Measurements from ENCODE around the gene PLXND1.

PLXND1 gene

GRCh38 chr3:129533406-129533805 is 73.1 kb downstream of the PLXND1 start:
- Histone ChIP-seq H3K27me3 (ENCODE audit: low read depth, low read length) (peaks cover 12% of the 10 kb centered on the region), H4K20me1 (ENCODE audit: insufficient read depth, low read length) (no peaks in the 10 kb centered on the region), H3K36me3 (replicated peaks; ENCODE audit: low read depth, low read length) (no peaks in the 10 kb centered on the region), H3K9me3 (ENCODE audit: insufficient read depth, low read length) (no peaks in the 10 kb centered on the region), H3K79me2 (ENCODE audit: low read length) (no peaks in the 10 kb centered on the region), H3K9ac (ENCODE audit: low read length) (no peak overlapping the region), H3K4me1 (ENCODE audit: low read length) (no peaks in the 10 kb centered on the region), H3K4me2 (ENCODE audit: low read length) (no peak overlapping the region), H3K4me3 (ENCODE audit: low read length) (no peak overlapping the region), H3K27ac (ENCODE audit: low read length) (no peak overlapping the region), H2AFZ (ENCODE audit: low read depth, low read length) (no peak overlapping the region)
- TF ChIP-seq CTCF (IDR thresholded peaks at IDR 0.05; ENCODE audit: low read depth, low read length) (no peak), EZH2phosphoT487 (IDR thresholded peaks at IDR 0.05; ENCODE audit: low read depth) (no peak)

GRCh38 chr3:129532261-129532660 is 74.2 kb downstream of the PLXND1 start:
- no peak for TF ChIP-seq EZH2phosphoT487 (IDR thresholded peaks at IDR 0.05; ENCODE audit: low read depth)
- no peak for TF ChIP-seq CTCF (IDR thresholded peaks at IDR 0.05; ENCODE audit: low read depth, low read length)
- H3K36me3 ChIP-seq (replicated peaks; ENCODE audit: low read depth, low read length) = no peaks in the 10 kb centered on the region
- no peaks in the 10 kb centered on the region for H4K20me1 ChIP-seq (ENCODE audit: insufficient read depth, low read length)
- no peak overlapping the region for H3K4me2 ChIP-seq (ENCODE audit: low read length)
- no peaks in the 10 kb centered on the region for H3K9me3 ChIP-seq (ENCODE audit: insufficient read depth, low read length)
- H3K4me1 ChIP-seq (ENCODE audit: low read length) = peaks cover under 1% of the 10 kb centered on the region; the same call in 1 of the 2 replicates
- H3K4me3 ChIP-seq (ENCODE audit: low read length) = no peak overlapping the region
- H3K27ac ChIP-seq (ENCODE audit: low read length) = no peak overlapping the region
- no peak overlapping the region for H3K9ac ChIP-seq (ENCODE audit: low read length)
- H3K79me2 ChIP-seq (ENCODE audit: low read length) = no peaks in the 10 kb centered on the region
- H2AFZ ChIP-seq (ENCODE audit: low read depth, low read length) = no peak overlapping the region
- peaks cover 4% of the 10 kb centered on the region; the same call in 1 of the 2 replicates for H3K27me3 ChIP-seq (ENCODE audit: low read depth, low read length)

- H2AFZ ChIP-seq (ENCODE audit: low read depth, low read length) = no peak overlapping the region
- no peak overlapping the region for H3K4me2 ChIP-seq (ENCODE audit: low read length)
- no peaks in the 10 kb centered on the region for H3K36me3 ChIP-seq (replicated peaks; ENCODE audit: low read depth, low read length)
- H3K4me1 ChIP-seq (ENCODE audit: low read length) = peaks cover 6% of the 10 kb centered on the region; the same call in 1 of the 2 replicates
- no peaks in the 10 kb centered on the region for H3K79me2 ChIP-seq (ENCODE audit: low read length)
- no peak for TF ChIP-seq CTCF (IDR thresholded peaks at IDR 0.05; ENCODE audit: low read depth, low read length)
- TF ChIP-seq EZH2phosphoT487 (IDR thresholded peaks at IDR 0.05; ENCODE audit: low read depth) = no peak
- no peaks in the 10 kb centered on the region for H4K20me1 ChIP-seq (ENCODE audit: insufficient read depth, low read length)
- no peak overlapping the region for H3K4me3 ChIP-seq (ENCODE audit: low read length)
- H3K27me3 ChIP-seq (ENCODE audit: low read depth, low read length) = peaks cover under 1% of the 10 kb centered on the region; the same call in 1 of the 2 replicates
- no peak overlapping the region for H3K27ac ChIP-seq (ENCODE audit: low read length)
- no peaks in the 10 kb centered on the region for H3K9me3 ChIP-seq (ENCODE audit: insufficient read depth, low read length)
- H3K9ac ChIP-seq (ENCODE audit: low read length) = no peak overlapping the region
Observed at GRCh38 chr3:129531699-129532098, 74.8 kb downstream of the PLXND1 start.

- H3K27me3 ChIP-seq (ENCODE audit: low read depth, low read length) = no peaks in the 10 kb centered on the region
- H2AFZ ChIP-seq (ENCODE audit: low read depth, low read length) = no peak overlapping the region
- no peak for TF ChIP-seq CTCF (IDR thresholded peaks at IDR 0.05; ENCODE audit: low read depth, low read length)
- no peak overlapping the region for H3K27ac ChIP-seq (ENCODE audit: low read length)
- H3K79me2 ChIP-seq (ENCODE audit: low read length) = no peaks in the 10 kb centered on the region
- no peak overlapping the region for H3K4me2 ChIP-seq (ENCODE audit: low read length)
- no peaks in the 10 kb centered on the region for H3K9me3 ChIP-seq (ENCODE audit: insufficient read depth, low read length)
- H3K4me1 ChIP-seq (ENCODE audit: low read length) = peaks cover 14% of the 10 kb centered on the region
- no peaks in the 10 kb centered on the region for H4K20me1 ChIP-seq (ENCODE audit: insufficient read depth, low read length)
- no peak overlapping the region for H3K9ac ChIP-seq (ENCODE audit: low read length)
- H3K4me3 ChIP-seq (ENCODE audit: low read length) = no peak overlapping the region
- H3K36me3 ChIP-seq (replicated peaks; ENCODE audit: low read depth, low read length) = no peaks in the 10 kb centered on the region
Observed at GRCh38 chr3:129530821-129531220, 75.7 kb downstream of the PLXND1 start.
